DOHH2 (cell line): ENCODE measurements around the gene FAM78B.

Experiments used
- H3F3A ChIP-seq: fragments of 200-600 bp; sonication (generic), shearing (Covaris generic); 2 replicates; pipeline ENCODE4 v1.6.0; 2016; ENCODE audit warnings: antibody characterized with exemption, mild to moderate bottlenecking; ENCODE audit not compliant: control insufficient read depth, insufficient read depth
- H3K27ac ChIP-seq: fragments of 200-600 bp; sonication (generic); 2 replicates; pipeline ENCODE4 v1.5.1; 2014; ENCODE audit warnings: low read depth, mild to moderate bottlenecking, low read length, moderate library complexity
- H3K27me3 ChIP-seq: fragments of 200-600 bp; sonication (generic); 2 replicates; pipeline ENCODE4 v1.6.1; 2014; ENCODE audit warnings: mild to moderate bottlenecking, low read length, mixed read lengths; ENCODE audit not compliant: control insufficient read depth
- H3K36me3 ChIP-seq: fragments of 200-600 bp; sonication (generic); 2 replicates; pipeline ENCODE4 v1.6.1; 2014; ENCODE audit warnings: mild to moderate bottlenecking, low read length, moderate library complexity, mixed read lengths; ENCODE audit not compliant: control insufficient read depth
- H3K4me1 ChIP-seq: fragments of 200-600 bp; sonication (generic); 2 replicates; pipeline ENCODE4 v1.6.1; 2014; ENCODE audit warnings: mild to moderate bottlenecking, low read length, mixed read lengths; ENCODE audit not compliant: control insufficient read depth
- H3K4me2 ChIP-seq: fragments of 200-600 bp; sonication (generic); 2 replicates; pipeline ENCODE4 v1.6.0; 2014; ENCODE audit warnings: mild to moderate bottlenecking, low read length, moderate library complexity
- H3K4me3 ChIP-seq: fragments of 200-600 bp; sonication (generic); 2 replicates; pipeline ENCODE4 v1.5.1; 2014; ENCODE audit warnings: mild to moderate bottlenecking, low read length, mixed read lengths
- H3K79me2 ChIP-seq: fragments of 200-600 bp; sonication (generic); 2 replicates; pipeline ENCODE4 v1.6.1; 2014; ENCODE audit warnings: mild to moderate bottlenecking, low read length, mixed read lengths; ENCODE audit not compliant: control insufficient read depth
- H3K9me2 ChIP-seq: fragments of 200-600 bp; sonication (generic); replicated peaks from 2 replicates; pipeline ENCODE4 v1.6.1; 2014; ENCODE audit warnings: mild to moderate bottlenecking, low read length, mixed read lengths; ENCODE audit not compliant: control insufficient read depth
- H3K9me3 ChIP-seq: fragments of 200-600 bp; sonication (generic); 2 replicates; pipeline ENCODE4 v1.6.1; 2014; ENCODE audit warnings: antibody characterized with exemption, low read length, mixed read lengths; ENCODE audit not compliant: control insufficient read depth, insufficient read depth
- H4K20me1 ChIP-seq: fragments of 200-600 bp; sonication (generic); 2 replicates; pipeline ENCODE4 v1.6.0; 2014; ENCODE audit warnings: low read depth, mild to moderate bottlenecking, antibody characterized with exemption, low read length, moderate library complexity; ENCODE audit not compliant: control insufficient read depth, insufficient read depth
- CTCF ChIP-seq: fragments of 200-600 bp; sonication (generic); IDR thresholded peaks from one replicate; pipeline ENCODE4 v1.5.1; 2014; ENCODE audit warnings: antibody characterized with exemption, mild to moderate bottlenecking, low read depth, low read length; ENCODE audit not compliant: poor library complexity, severe bottlenecking
- EZH2phosphoT487 ChIP-seq: fragments of 200-600 bp; sonication (generic); IDR thresholded peaks from 2 replicates; pipeline ENCODE4 v1.6.1; 2017; ENCODE audit warnings: borderline replicate concordance, mild to moderate bottlenecking, antibody characterized with exemption, low read length, moderate library complexity, mixed read lengths

FAM78B gene

DNA sequence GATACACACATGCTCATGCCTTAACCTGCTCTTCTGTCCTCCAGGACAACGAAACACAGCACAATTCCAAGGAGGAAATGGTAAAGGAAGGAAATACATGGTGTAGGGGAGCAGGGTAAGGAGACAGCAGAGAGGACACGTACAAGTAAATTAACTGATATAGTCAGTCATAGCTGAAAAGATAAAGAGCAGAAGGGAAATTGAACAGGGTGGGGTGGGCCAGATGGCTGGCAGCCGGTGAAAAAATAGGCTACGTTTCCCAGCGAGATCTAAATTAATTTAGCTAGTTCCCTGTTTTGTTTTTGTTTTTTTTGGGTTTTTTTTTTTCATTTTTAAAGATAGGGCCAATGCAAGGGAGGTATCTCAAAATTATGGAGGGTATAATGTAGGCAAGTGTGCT is 109.2 kb downstream of the FAM78B start:
- H3K4me1 ChIP-seq, result no peaks in the 10 kb centered on the region
- no peaks in the 10 kb centered on the region for H4K20me1 ChIP-seq
- H3K27ac ChIP-seq, result no peak overlapping the region
- no peaks in the 10 kb centered on the region for H3K79me2 ChIP-seq
- H3K36me3 ChIP-seq, result no peaks in the 10 kb centered on the region
- TF ChIP-seq EZH2phosphoT487 (no peak), CTCF (no peak)
- no peaks in the 10 kb centered on the region for H3K9me2 ChIP-seq
- H3K27me3 ChIP-seq, result peaks cover 2% of the 10 kb centered on the region; the same call in 1 of the 2 replicates
- H3K4me3 ChIP-seq, result no peak overlapping the region
- H3K4me2 ChIP-seq, result no peak overlapping the region
- H3K9me3 ChIP-seq, result no peaks in the 10 kb centered on the region
- H3F3A ChIP-seq, result no peaks in the 10 kb centered on the region

GRCh38 chr1:166053395-166053794 is 113.4 kb downstream of the FAM78B start:
- Histone ChIP-seq H3K4me1 (no peaks in the 10 kb centered on the region), H3K4me3 (no peak overlapping the region), H3K4me2 (no peak overlapping the region), H3K36me3 (no peaks in the 10 kb centered on the region), H3K27me3 (peaks cover 2% of the 10 kb centered on the region; the same call in 1 of the 2 replicates), H4K20me1 (no peaks in the 10 kb centered on the region), H3K9me3 (no peaks in the 10 kb centered on the region), H3K27ac (no peak overlapping the region), H3F3A (no peaks in the 10 kb centered on the region), H3K79me2 (no peaks in the 10 kb centered on the region), H3K9me2 (no peaks in the 10 kb centered on the region)
- no peak for TF ChIP-seq EZH2phosphoT487
- TF ChIP-seq CTCF, result no peak

DNA sequence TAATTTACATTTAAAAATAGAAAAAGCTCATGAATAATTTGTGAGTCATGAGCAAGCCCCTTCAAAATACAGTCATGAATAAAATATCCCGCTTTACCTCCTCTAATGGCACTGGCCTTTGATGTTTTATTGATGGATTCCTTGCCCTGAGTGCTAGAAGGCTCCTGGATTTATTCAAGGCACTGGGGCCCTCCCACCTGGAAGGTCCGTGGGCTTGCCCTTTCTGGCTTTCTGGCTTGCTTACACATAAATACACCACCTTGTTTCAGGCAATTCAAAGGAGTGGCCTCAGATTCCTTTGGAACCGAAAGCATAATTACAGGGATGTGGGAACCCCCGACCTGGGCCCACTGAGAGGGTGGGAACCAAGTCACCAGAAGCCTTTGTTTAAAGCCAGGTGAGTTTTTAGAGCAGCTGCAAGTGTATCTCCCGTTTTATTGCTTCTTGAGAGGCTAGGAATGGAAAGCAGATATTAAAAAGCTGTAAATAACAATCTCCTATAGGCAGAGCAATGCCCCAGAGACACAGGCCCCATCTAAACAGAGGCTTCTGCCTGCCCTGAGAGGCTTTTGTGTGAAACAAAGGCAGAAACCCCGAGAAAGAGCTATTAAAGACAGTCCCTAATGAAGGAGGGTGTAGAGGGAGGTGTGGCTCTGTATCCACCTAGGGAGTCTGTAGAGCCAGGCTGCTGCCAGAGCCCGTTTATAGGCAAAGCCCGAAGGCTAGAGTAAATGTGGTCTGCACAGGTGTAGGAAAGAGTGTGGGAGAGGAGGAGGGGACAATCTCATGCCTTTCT is 126.4 kb downstream of the FAM78B start:
- no peaks in the 10 kb centered on the region for H4K20me1 ChIP-seq
- H3K27ac ChIP-seq, result no peak overlapping the region
- no peaks in the 10 kb centered on the region for H3K9me2 ChIP-seq
- H3K4me3 ChIP-seq, result no peak overlapping the region
- no peaks in the 10 kb centered on the region for H3K36me3 ChIP-seq
- no peaks in the 10 kb centered on the region for H3K4me1 ChIP-seq
- no peaks in the 10 kb centered on the region for H3K79me2 ChIP-seq
- no peaks in the 10 kb centered on the region for H3F3A ChIP-seq
- no peaks in the 10 kb centered on the region for H3K9me3 ChIP-seq
- no peak for TF ChIP-seq CTCF
- TF ChIP-seq EZH2phosphoT487, result no peak
- no peak overlapping the region for H3K4me2 ChIP-seq
- H3K27me3 ChIP-seq, result no peaks in the 10 kb centered on the region
